NCI-H446 treated with DMSO at 0.1 percent for 48 hours (cell line): ENCODE measurements around the gene CRCP.

ENCODE experiments used
- DNase-seq: peaks from one replicate; lab custom pipeline; 2025; lab: John Stamatoyannopoulos, UW

CRCP gene

GRCh38 chr7:66189695-66190503 is 75.3 kb downstream of the CRCP start:
- no peak for DNase-seq

GRCh38 chr7:66190504-66190857 is 75.8 kb downstream of the CRCP start:
- DNase-seq = no peak

GRCh38 chr7:66193146-66193725 is 78.6 kb downstream of the CRCP start:
- DNase-seq = no peak

- DNase-seq = no peak
Measured at GRCh38 chr7:66198469-66198868, 83.8 kb downstream of the CRCP start.

- DNase-seq = no peak
Measured at GRCh38 chr7:66198956-66199355, 84.3 kb downstream of the CRCP start.

- no peak for DNase-seq
Measured at GRCh38 chr7:66202441-66202840, 87.8 kb downstream of the CRCP start.
